Large intestine (tissue), 3 donors: ENCODE measurements around the gene PLCXD3. TPM values are rescaled to one million over a fixed set of nuclear protein-coding genes. Genes with fewer than 3 reads are reported as not detected.

ENCODE experiments used
- DNase-seq, 2 donors: peaks; one replicate each; pipeline versions ENCODE4 v3.0.0 to v3.0.0-alpha.2; 2013
- H3K27ac ChIP-seq: one replicate; pipeline ENCODE4 v1.5.1; 2013; ENCODE audit warnings: low read length
- H3K27me3 ChIP-seq: 2 replicates; pipeline ENCODE4 v1.6.1; 2013; ENCODE audit warnings: low read length; ENCODE audit not compliant: control insufficient read depth, insufficient read depth
- H3K36me3 ChIP-seq: 2 replicates; pipeline ENCODE4 v1.6.1; 2013; ENCODE audit warnings: low read length; ENCODE audit not compliant: control insufficient read depth, insufficient read depth
- H3K4me1 ChIP-seq: one replicate; pipeline ENCODE4 v1.6.1; 2013; ENCODE audit warnings: low read length; ENCODE audit not compliant: control insufficient read depth, insufficient read depth
- H3K4me3 ChIP-seq: one replicate; pipeline ENCODE4 v1.5.1; 2013; ENCODE audit warnings: low read length
- H3K9me3 ChIP-seq: one replicate; pipeline ENCODE4 v1.6.1; 2013; ENCODE audit warnings: mild to moderate bottlenecking, low read depth, low read length, moderate library complexity; ENCODE audit not compliant: control insufficient read depth
- whole genome bisulfite sequencing: methylation state at CpG from one replicate; pipeline ENCODE4 v1.1.5; 2013; ENCODE audit warnings: low lambda C conversion rate; ENCODE audit not compliant: insufficient coverage; 5-methylcytosine and 5-hydroxymethylcytosine counted together
- polyA plus RNA-seq: library from polyadenylated mRNA; unstranded; fragments of 120-200 nt; gene quantifications from one replicate; pipeline ENCODE4 v1.2.1, GENCODE V29; 2013

The PLCXD3 gene
- polyA plus RNA-seq, 1 donor: 4.9 TPM

DNA sequence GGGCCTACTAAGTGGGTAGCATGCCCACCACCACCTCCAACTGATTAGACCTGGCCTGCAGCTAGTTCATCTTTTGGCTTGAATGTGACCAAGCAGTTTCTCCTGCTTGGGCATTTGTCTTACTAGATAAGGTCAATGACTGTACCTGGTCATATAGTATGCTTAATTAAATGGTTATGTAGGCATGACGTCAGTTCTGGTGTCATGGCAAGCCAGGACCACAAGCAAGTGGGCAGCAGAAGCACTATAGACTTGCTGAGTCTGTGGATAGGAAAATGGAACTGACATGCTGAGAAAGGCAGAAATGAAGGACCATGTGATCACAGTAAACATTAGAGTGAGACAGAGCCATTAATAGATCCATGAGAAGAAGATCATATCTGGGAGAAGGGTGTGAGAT is 241.5 kb downstream of the PLCXD3 start:
- DNase-seq: peak in 1 of 2 donors; percentile 24
- peaks cover 10% of the 10 kb centered on the region for H3K4me1 ChIP-seq
- H3K4me3 ChIP-seq: no peak overlapping the region
- no CpG with 5 or more reads among the region's 1 CpG for WGBS
- no peak overlapping the region for H3K27ac ChIP-seq
- H3K27me3 ChIP-seq: no peaks in the 10 kb centered on the region
- H3K36me3 ChIP-seq: no peaks in the 10 kb centered on the region
- H3K9me3 ChIP-seq: no peaks in the 10 kb centered on the region

DNA sequence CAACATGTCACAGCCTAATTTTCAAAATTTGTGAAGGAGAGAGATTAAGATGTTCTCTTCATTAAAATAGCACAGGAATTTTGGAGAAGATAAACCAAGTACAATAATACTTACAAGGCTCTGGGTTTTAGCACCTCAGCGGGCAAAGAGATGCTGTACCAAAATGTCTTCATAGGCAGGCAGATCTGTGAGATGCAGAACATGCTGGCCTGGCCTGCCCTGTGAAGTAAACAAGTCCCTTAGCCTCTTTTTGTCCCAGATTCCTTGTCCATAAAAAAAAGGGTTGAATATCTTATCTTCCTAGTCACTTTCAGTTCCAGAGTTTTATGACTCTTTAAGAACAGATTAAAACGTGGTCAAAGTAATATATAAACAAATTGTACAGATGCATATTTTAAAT is 244.0 kb downstream of the PLCXD3 start:
- H3K36me3 ChIP-seq: no peaks in the 10 kb centered on the region
- WGBS: 33% methylated on average over 1 of the region's 2 CpGs
- H3K4me3 ChIP-seq: no peak overlapping the region
- no peaks in the 10 kb centered on the region for H3K27me3 ChIP-seq
- no peaks in the 10 kb centered on the region for H3K9me3 ChIP-seq
- no peak overlapping the region for H3K27ac ChIP-seq
- H3K4me1 ChIP-seq: peaks cover 13% of the 10 kb centered on the region
- peak in 1 of 2 donors; percentile 26 for DNase-seq

DNA sequence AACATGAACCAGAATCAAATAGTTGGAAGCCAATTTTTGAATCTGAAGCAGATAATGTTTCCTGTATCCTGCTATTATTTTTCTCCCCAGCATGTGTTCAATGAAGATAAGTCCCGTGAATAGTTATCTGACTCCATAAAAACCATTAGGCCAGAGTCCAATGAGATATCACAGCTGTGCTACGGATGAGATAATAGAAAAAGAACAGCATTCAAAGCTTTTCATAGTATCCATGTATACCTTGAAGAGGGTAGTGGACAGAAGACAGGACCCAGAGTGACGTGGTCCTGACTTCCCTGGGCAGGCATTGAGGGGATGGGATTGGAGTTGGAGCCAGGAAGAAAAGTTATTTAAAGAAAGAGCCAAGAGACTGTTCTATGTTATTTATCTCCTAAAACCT is 246.4 kb downstream of the PLCXD3 start:
- no peak overlapping the region for H3K4me3 ChIP-seq
- no peaks in the 10 kb centered on the region for H3K36me3 ChIP-seq
- peaks cover 13% of the 10 kb centered on the region for H3K4me1 ChIP-seq
- H3K27ac ChIP-seq: peak overlapping the region; percentile 39
- peak; percentile 56 to 86 for DNase-seq
- no CpG with 5 or more reads among the region's 3 CpGs for WGBS
- H3K27me3 ChIP-seq: no peaks in the 10 kb centered on the region
- H3K9me3 ChIP-seq: no peaks in the 10 kb centered on the region

DNA sequence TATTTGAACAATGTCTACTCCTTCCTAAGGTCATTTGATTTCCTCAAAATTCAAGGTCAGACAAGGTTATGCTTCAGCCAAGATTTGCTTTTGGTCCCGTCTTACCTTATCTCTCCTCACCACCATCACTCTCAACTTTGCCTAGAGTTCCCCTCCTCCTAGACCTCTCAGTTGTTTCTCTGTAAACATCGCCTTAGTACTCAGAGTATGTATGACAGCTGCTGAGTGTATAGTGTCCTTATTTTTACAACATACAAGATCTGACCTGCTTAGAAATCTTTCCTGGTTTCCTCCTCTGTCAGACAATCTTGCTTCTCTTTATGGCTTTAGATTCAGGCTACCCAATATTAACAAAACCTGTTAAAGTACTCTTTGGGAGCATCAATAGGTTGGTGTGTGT is 247.1 kb downstream of the PLCXD3 start:
- peak in 1 of 2 donors; percentile 16 for DNase-seq
- Histone ChIP-seq H3K9me3 (no peaks in the 10 kb centered on the region), H3K4me1 (peaks cover 13% of the 10 kb centered on the region), H3K36me3 (no peaks in the 10 kb centered on the region), H3K27me3 (no peaks in the 10 kb centered on the region), H3K4me3 (no peak overlapping the region), H3K27ac (peak overlapping the region; percentile 39)
- no CpG with 5 or more reads among the region's 2 CpGs for WGBS
